GM10248 (cell line): ENCODE results near the gene TFB1M.

ENCODE experiments used
- CTCF ChIA-PET: fragments of 300-600 bp; sonication (Branson Sonifier 250); formaldehyde crosslinking; extraction: SDS; loops from one replicate; lab custom pipeline; 2021; ENCODE audit warnings: antibody characterized with exemption; lab: Yijun Ruan, JAX
- POLR2A ChIA-PET: fragments of 350-650 bp; sonication (Branson Sonifier 250); formaldehyde crosslinking; extraction: SDS; loops from one replicate; lab custom pipeline; 2020; ENCODE audit warnings: antibody characterized with exemption; lab: Yijun Ruan, JAX
- DNase-seq: peaks from one replicate; pipeline ENCODE4 v3.0.0; 2012; ENCODE audit errors: extremely low spot score
- CTCF ChIP-seq: IDR thresholded peaks from 2 replicates; pipeline ENCODE4 v1.5.1; 2012; ENCODE audit warnings: mild to moderate bottlenecking, low read depth; ENCODE audit errors: extremely low read depth, missing control alignments, control extremely low read depth

TFB1M gene

GRCh38 chr6:155248008-155249001 lies 66.0 kb downstream of the TFB1M start:
- peak; percentile 64 for DNase-seq
- TF ChIP-seq CTCF, result peak; percentile 44
- ChIA-PET CTCF (interaction anchor here (0.7 to 5.7 kb wide), 25 partner anchors 9 to 572 kb away, joined by 3 to 71 read pairs (median 6); no protein-coding TSS in a partner anchor), POLR2A (no interaction called here)

- DNase-seq, result no peak
- ChIA-PET CTCF (interaction anchor here (0.7 to 5.7 kb wide), 23 partner anchors 11 to 572 kb away, joined by 3 to 71 read pairs (median 7); no protein-coding TSS in a partner anchor), POLR2A (no interaction called here)
- TF ChIP-seq CTCF, result no peak
These were observed 66.7 kb downstream of the TFB1M start for GRCh38 chr6:155247618-155248007.

DNA sequence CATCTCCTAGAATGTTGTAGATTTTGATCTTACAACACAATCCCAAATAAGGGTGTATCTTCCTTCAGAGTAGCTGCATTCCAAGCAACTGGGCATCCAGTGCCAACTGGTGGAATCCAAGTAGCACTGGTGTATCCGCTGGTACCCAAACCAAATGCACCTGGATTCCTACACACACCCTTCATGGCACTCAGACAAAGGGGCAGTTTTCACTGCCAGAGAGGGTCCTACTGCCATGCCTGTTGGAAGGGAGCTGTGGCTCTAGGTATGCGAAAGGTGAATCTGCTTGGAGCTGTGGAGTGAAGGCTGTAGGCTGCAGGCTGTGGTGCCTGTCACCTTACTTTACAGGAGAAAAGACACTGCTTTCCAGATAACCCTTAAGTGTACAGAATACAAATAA lies 67.5 kb downstream of the TFB1M start:
- DNase-seq, result no peak
- ChIA-PET CTCF (interaction anchor here (1.5 to 5.7 kb wide), 12 partner anchors 11 to 571 kb away, joined by 3 to 71 read pairs (median 9); no protein-coding TSS in a partner anchor), POLR2A (no interaction called here)
- no peak for TF ChIP-seq CTCF

- POLR2A ChIA-PET, result interaction anchor here (0.6 kb wide), 1 partner anchor 67 kb away, joined by 3 read pairs; no protein-coding TSS in a partner anchor
- TF ChIP-seq CTCF, result no peak
These were observed 68.5 kb downstream of the TFB1M start for GRCh38 chr6:155245831-155246230.

DNA sequence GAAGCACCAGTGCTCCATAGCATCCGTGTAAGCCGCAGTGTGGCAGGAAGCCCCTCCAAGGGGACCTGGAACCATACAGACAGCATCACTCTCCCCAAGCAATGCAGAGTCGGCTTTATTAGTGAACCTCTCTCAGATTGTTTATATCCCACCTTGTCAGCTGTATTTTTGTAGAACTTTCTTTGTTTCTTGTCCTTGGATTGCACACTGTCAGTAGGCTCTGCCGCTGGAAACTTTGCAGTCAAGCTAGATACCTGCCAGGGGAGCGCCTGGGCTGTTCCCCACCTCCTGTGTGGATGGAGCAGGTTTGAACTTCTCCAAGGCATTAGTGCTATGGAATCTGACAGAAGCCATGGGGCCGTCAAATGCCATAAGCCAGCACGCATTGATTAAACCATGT lies 69.1 kb downstream of the TFB1M start:
- no peak for DNase-seq
- CTCF ChIA-PET, result interaction anchor here (1.1 to 5.7 kb wide), 4 partner anchors 9 to 315 kb away, joined by 3 to 71 read pairs (median 21); no protein-coding TSS in a partner anchor
- POLR2A ChIA-PET, result interaction anchor here (0.6 kb wide), 1 partner anchor 67 kb away, joined by 3 read pairs; no protein-coding TSS in a partner anchor
- TF ChIP-seq CTCF, result no peak

More at GRCh38 chr6:155245831-155246230, 68.5 kb downstream of the TFB1M start:
- no peak for DNase-seq
- CTCF ChIA-PET, result interaction anchor here (0.8 to 5.7 kb wide), 7 partner anchors 10 to 316 kb away, joined by 3 to 71 read pairs (median 4); no protein-coding TSS in a partner anchor

GRCh38 chr6:155244434-155244833 lies 69.8 kb downstream of the TFB1M start:
- TF ChIP-seq CTCF, result no peak
- CTCF ChIA-PET, result interaction anchor here (1.6 to 5.7 kb wide), 2 partner anchors 8 to 67 kb away, joined by 9 to 38 read pairs; no protein-coding TSS in a partner anchor
- POLR2A ChIA-PET, result interaction anchor here (0.7 kb wide), 1 partner anchor 990 kb away, joined by 8 read pairs; no protein-coding TSS in a partner anchor
- no peak for DNase-seq
